SK-N-MC (cell line): Measurements from ENCODE around the gene TVP23A.

ENCODE experiments used
- DNase-seq: peaks from one replicate; pipeline ENCODE4 v3.0.0-alpha.2; 2011; ENCODE audit warnings: low read depth, low spot score
- H3K27ac ChIP-seq: fragments of 200-600 bp; sonication (generic); 2 replicates; pipeline ENCODE4 v1.5.1; 2016; ENCODE audit warnings: mixed run types
- H3K36me3 ChIP-seq: fragments of 200-600 bp; sonication (generic); 2 replicates; pipeline ENCODE4 v1.6.1; 2017; ENCODE audit warnings: antibody characterized with exemption, low read length, mixed read lengths; ENCODE audit not compliant: insufficient read depth
- H3K4me3 ChIP-seq: fragments of 200-600 bp; sonication (generic); 2 replicates; pipeline ENCODE4 v1.5.1; 2016
- H3K9ac ChIP-seq: fragments of 200-600 bp; sonication (generic); 2 replicates; pipeline ENCODE4 v1.8.0; 2017; ENCODE audit warnings: mixed run types, mixed read lengths; ENCODE audit not compliant: insufficient read length
- H3K9me3 ChIP-seq: fragments of 200-600 bp; sonication (generic); 2 replicates; pipeline ENCODE4 v1.6.1; 2017; ENCODE audit warnings: low read depth, mild to moderate bottlenecking, antibody characterized with exemption, low read length, moderate library complexity, mixed read lengths
- EZH2 ChIP-seq: fragments of 200-600 bp; sonication (generic); IDR thresholded peaks from one replicate; pipeline ENCODE4 v1.6.1; 2017; ENCODE audit warnings: antibody characterized with exemption
- FOXP2 ChIP-seq: optimal IDR thresholded peaks from 2 replicates; pipeline ENCODE3; 2011; ENCODE audit warnings: mild to moderate bottlenecking, moderate library complexity; ENCODE audit not compliant: insufficient read depth; ENCODE audit errors: extremely low read length, control extremely low read depth
- POLR2AphosphoS5 ChIP-seq: IDR thresholded peaks from 2 replicates; pipeline ENCODE4 v1.6.1; 2012; ENCODE audit warnings: mild to moderate bottlenecking, low read depth, low read length, borderline replicate concordance

The TVP23A gene

GRCh38 chr16:10769381-10769780, 49.2 kb downstream of the TVP23A start:
- no peak for DNase-seq
- no peak for TF ChIP-seq FOXP2
- no peak for TF ChIP-seq POLR2AphosphoS5
- TF ChIP-seq EZH2 = no peak
- H3K9me3 ChIP-seq = no peaks in the 10 kb centered on the region
- H3K36me3 ChIP-seq = no peaks in the 10 kb centered on the region
- H3K9ac ChIP-seq = no peak overlapping the region
- no peak overlapping the region for H3K27ac ChIP-seq
- H3K4me3 ChIP-seq = no peak overlapping the region

GRCh38 chr16:10767127-10767526, 51.5 kb downstream of the TVP23A start:
- no peaks in the 10 kb centered on the region for H3K9me3 ChIP-seq
- no peak overlapping the region for H3K9ac ChIP-seq
- H3K36me3 ChIP-seq = no peaks in the 10 kb centered on the region; the same call in 1 of the 2 replicates
- no peak overlapping the region for H3K27ac ChIP-seq
- no peak for DNase-seq
- no peak overlapping the region for H3K4me3 ChIP-seq
- TF ChIP-seq FOXP2 = no peak
- TF ChIP-seq EZH2 = no peak
- no peak for TF ChIP-seq POLR2AphosphoS5

GRCh38 chr16:10765772-10766171, 52.8 kb downstream of the TVP23A start:
- Histone ChIP-seq H3K9ac (no peak overlapping the region), H3K9me3 (no peaks in the 10 kb centered on the region), H3K4me3 (no peak overlapping the region), H3K36me3 (peaks cover 4% of the 10 kb centered on the region; the same call in 1 of the 2 replicates), H3K27ac (no peak overlapping the region)
- no peak for TF ChIP-seq POLR2AphosphoS5
- no peak for TF ChIP-seq FOXP2
- no peak for TF ChIP-seq EZH2
- no peak for DNase-seq

DNA sequence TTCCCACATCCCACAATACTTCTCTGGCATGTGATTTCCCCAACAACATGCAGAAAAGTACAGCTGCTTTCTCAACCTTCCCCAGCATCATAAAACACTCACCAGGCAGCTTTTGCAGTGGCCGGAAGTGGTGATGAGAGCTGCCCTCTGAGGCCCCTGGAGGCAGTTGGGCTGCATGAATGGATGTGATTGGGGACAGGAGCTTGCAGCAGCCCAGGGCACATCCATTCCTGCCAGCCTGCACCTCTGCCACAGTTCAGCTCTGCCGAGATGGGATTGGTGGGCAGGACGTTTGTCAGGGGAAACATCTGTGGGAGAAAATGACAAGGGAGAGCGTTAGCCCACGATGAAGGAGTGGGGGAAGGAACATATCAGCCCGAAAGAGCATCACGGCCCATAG, 55.1 kb downstream of the TVP23A start:
- Histone ChIP-seq H3K36me3 (peaks cover 5% of the 10 kb centered on the region; the same call in 1 of the 2 replicates), H3K9ac (no peak overlapping the region), H3K9me3 (no peaks in the 10 kb centered on the region), H3K27ac (no peak overlapping the region), H3K4me3 (no peak overlapping the region)
- no peak for DNase-seq
- no peak for TF ChIP-seq EZH2
- no peak for TF ChIP-seq POLR2AphosphoS5
- no peak for TF ChIP-seq FOXP2

GRCh38 chr16:10762336-10763016, 56.1 kb downstream of the TVP23A start:
- H3K36me3 ChIP-seq = peaks cover 13% of the 10 kb centered on the region
- no peak for DNase-seq
- no peaks in the 10 kb centered on the region for H3K9me3 ChIP-seq
- no peak overlapping the region for H3K4me3 ChIP-seq
- no peak overlapping the region for H3K27ac ChIP-seq
- TF ChIP-seq FOXP2 (no peak), POLR2AphosphoS5 (no peak), EZH2 (no peak)
- H3K9ac ChIP-seq = no peak overlapping the region

DNA sequence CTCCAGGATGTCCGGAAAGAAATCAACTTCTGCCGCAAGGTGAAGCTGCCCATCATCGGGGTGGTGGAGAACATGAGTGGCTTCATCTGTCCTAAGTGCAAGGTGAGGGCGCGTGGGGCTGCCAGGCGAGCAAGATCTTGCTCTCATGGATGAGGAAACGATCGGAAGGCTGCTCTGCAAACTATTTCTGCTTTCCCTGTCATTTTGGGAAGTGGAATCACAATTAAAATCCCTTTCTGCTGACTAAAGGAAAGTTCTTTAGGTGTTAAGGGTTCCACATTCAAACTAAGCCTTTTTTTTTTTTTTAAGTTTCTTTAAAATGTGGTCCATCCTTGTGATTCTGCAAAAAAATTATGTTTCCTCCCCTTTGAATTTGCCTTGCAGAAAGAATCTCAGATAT, 57.2 kb downstream of the TVP23A start:
- H3K4me3 ChIP-seq = no peak overlapping the region
- H3K9ac ChIP-seq = no peak overlapping the region
- no peaks in the 10 kb centered on the region for H3K9me3 ChIP-seq
- H3K27ac ChIP-seq = no peak overlapping the region
- no peak for DNase-seq
- peaks cover 13% of the 10 kb centered on the region for H3K36me3 ChIP-seq
- TF ChIP-seq EZH2 (no peak), FOXP2 (no peak), POLR2AphosphoS5 (no peak)

GRCh38 chr16:10760858-10761257, 57.7 kb downstream of the TVP23A start:
- no peak for DNase-seq
- Histone ChIP-seq H3K36me3 (peaks cover 13% of the 10 kb centered on the region), H3K9ac (no peak overlapping the region)

DNA sequence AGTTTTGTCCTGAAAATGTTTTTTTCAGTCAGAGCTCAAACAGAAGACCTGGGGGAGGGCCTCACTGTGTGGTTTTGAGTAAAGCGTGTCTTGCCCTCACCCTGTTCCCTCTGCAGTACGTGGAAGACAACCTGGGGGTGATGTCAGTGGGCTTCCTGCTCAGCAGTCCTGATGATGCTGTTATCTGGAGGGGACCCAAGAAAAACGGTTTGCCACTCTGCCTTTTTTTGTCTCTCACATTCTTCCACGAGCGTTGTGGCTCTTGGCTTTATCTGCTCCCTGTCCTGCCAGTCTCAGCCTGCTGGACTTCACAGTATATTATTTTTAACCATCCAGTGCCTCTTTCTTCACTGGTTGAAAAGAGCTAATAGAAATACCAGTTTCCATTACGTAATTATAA, 62.0 kb downstream of the TVP23A start:
- Histone ChIP-seq H3K4me3 (no peak overlapping the region), H3K36me3 (peaks cover 13% of the 10 kb centered on the region), H3K9ac (no peak overlapping the region), H3K27ac (no peak overlapping the region), H3K9me3 (no peaks in the 10 kb centered on the region)
- DNase-seq = no peak
- no peak for TF ChIP-seq POLR2AphosphoS5
- no peak for TF ChIP-seq EZH2
- TF ChIP-seq FOXP2 = no peak

More at GRCh38 chr16:10760858-10761257, 57.7 kb downstream of the TVP23A start:
- no peaks in the 10 kb centered on the region for H3K9me3 ChIP-seq
- H3K4me3 ChIP-seq = no peak overlapping the region
- H3K27ac ChIP-seq = no peak overlapping the region
- TF ChIP-seq EZH2 (no peak), FOXP2 (no peak), POLR2AphosphoS5 (no peak)

DNA sequence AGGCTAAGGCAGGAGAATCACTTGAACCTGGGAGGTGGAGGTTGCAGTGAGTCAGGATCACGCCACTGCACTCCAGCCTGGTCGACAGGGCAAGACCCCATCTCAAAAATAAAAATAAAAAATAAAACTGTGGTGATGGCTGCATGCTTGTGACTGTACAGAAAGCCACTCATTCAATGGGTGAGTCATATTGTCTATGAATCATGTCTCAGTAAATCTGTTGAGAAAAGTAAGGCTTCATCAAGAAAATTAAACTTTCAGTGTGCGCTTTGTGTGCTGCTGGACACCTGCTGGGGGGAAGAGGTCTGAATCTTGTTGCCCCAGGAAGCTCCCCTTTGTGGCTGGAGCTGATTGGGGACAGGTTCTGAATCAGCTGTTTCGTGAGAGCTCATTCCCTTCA, 63.7 kb downstream of the TVP23A start:
- no peak overlapping the region for H3K27ac ChIP-seq

DNA sequence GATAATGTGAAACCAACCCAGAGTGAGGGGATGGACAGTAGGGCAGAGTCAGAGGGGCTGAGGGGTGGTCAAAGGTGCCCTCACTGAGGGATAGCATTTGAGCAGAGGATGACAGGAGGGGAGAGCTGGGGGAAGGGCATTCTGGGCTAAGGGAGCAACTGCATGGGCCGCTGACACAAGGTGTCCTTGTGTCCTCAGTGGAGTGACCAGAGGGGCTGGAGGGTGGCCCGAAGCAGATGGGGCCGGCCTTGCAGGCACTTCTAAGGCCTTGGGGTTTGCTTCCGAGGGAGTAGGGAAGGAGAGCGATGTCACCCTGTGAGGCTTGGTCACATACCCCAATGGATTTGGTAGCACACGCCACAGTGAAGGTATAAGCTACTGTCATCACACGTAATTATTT, 64.9 kb downstream of the TVP23A start:
- Histone ChIP-seq H3K27ac (no peak overlapping the region), H3K9ac (no peak overlapping the region), H3K4me3 (no peak overlapping the region), H3K36me3 (peaks cover 8% of the 10 kb centered on the region), H3K9me3 (no peaks in the 10 kb centered on the region)
- DNase-seq = no peak
- TF ChIP-seq POLR2AphosphoS5 (no peak), EZH2 (no peak), FOXP2 (no peak)

More for the DNA sequence above, 63.7 kb downstream of the TVP23A start:
- DNase-seq = no peak
- Histone ChIP-seq H3K36me3 (peaks cover 8% of the 10 kb centered on the region), H3K9me3 (no peaks in the 10 kb centered on the region), H3K9ac (no peak overlapping the region), H3K4me3 (no peak overlapping the region)
- no peak for TF ChIP-seq EZH2
- TF ChIP-seq FOXP2 = no peak
- TF ChIP-seq POLR2AphosphoS5 = no peak
